ENCODE results near the gene KSR1.
"Not testable (repeated sequence)": the region's sequence is repeated elsewhere in the genome, so short reads cannot be mapped to it uniquely, and the experiment has no call there.

DNA sequence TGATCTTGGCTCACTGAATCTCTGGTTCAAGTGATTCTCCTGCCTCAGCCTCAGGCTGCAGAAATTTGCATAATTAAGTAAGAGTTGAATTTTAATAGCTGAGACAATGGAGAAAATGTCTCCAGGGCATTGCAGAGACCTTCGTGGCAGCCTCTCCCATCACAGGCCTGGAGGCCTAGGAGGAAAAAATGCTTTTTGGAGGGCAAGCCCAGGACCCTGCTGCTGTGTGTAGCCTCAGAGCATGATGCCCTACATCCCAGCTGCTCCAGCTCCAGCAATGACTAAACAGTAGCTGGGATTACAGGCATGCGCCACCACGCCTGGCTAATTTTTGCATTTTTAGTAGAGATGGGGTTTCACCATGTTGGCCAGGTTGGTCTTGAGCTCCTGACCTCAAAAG is 45.1 kb downstream of the KSR1 start:
- TF ChIP-seq, protein P1, sequence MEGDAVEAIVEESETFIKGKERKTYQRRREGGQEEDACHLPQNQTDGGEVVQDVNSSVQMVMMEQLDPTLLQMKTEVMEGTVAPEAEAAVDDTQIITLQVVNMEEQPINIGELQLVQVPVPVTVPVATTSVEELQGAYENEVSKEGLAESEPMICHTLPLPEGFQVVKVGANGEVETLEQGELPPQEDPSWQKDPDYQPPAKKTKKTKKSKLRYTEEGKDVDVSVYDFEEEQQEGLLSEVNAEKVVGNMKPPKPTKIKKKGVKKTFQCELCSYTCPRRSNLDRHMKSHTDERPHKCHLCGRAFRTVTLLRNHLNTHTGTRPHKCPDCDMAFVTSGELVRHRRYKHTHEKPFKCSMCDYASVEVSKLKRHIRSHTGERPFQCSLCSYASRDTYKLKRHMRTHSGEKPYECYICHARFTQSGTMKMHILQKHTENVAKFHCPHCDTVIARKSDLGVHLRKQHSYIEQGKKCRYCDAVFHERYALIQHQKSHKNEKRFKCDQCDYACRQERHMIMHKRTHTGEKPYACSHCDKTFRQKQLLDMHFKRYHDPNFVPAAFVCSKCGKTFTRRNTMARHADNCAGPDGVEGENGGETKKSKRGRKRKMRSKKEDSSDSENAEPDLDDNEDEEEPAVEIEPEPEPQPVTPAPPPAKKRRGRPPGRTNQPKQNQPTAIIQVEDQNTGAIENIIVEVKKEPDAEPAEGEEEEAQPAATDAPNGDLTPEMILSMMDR (IDR thresholded peaks at IDR 0.05), result not testable (repeated sequence)
- not testable (repeated sequence) for TF ChIP-seq POLR2A (IDR thresholded peaks at IDR 0.05)
